ENCODE measurements around the gene SETD2.
"Not testable (repeated sequence)": the region's sequence is repeated elsewhere in the genome, so short reads cannot be mapped to it uniquely, and the experiment has no call there.

- not testable (repeated sequence) for TF ChIP-seq SUZ12 (IDR thresholded peaks at IDR 0.05; ENCODE audit: extremely low read depth, insufficient read depth, insufficient read length); YY1 (IDR thresholded peaks at IDR 0.05; ENCODE audit: insufficient read depth, insufficient read length); ZNF274 (IDR thresholded peaks at IDR 0.05; ENCODE audit: low read depth, low read length)
Observed at GRCh38 chr3:47206022-47206421, 42.1 kb upstream of the SETD2 start.

All from NT2/D1 (cell line).